Measurements from ENCODE around the gene ADCY9.

- TF ChIP-seq CTCF (conservative IDR thresholded peaks at IDR 0.05; ENCODE audit: low read depth, low read length) (no peak), EZH2 (IDR thresholded peaks at IDR 0.05; ENCODE audit: borderline replicate concordance, low read depth, low read length, poor library complexity, severe bottlenecking) (no peak)
Observed at GRCh38 chr16:4105848-4106247, 10.4 kb downstream of the ADCY9 start.

Data from A673 (cell line).